WTC11 (cell line): ENCODE results near the gene ALK. TPM values are rescaled to one million over a fixed set of nuclear protein-coding genes. Genes with fewer than 3 reads are reported as not detected.

Experiments used
- ATAC-seq: fragments of 200-7000 bp; cut with Tn5 transposase; 2 replicates; pipeline ENCODE4 v1.10.0; 2021; ENCODE audit warnings: mild to moderate bottlenecking, moderate library complexity
- CTCF ChIA-PET: fragments of 300-600 bp; sonication (Branson Sonifier 250); formaldehyde crosslinking; loops from one replicate; lab custom pipeline; 2021; ENCODE audit warnings: antibody characterized with exemption; lab: Charles Lee
- POLR2A ChIA-PET: fragments of 350-600 bp; sonication (Branson Sonifier 250); formaldehyde crosslinking; loops from one replicate; lab custom pipeline; 2021; ENCODE audit warnings: antibody characterized with exemption; lab: Charles Lee
- DNase-seq: peaks from one replicate; pipeline ENCODE4 v3.0.0; 2021; ENCODE audit warnings: low spot score
- H3K27ac Mint-ChIP-seq: 2 replicates; pipeline ENCODE4 v1.8.0; 2021; ENCODE audit warnings: mixed read lengths
- H3K27me3 Mint-ChIP-seq: 2 replicates; pipeline ENCODE4 v1.8.0; 2021; ENCODE audit warnings: low read depth, mild to moderate bottlenecking, moderate library complexity, mixed read lengths
- H3K36me3 Mint-ChIP-seq: 2 replicates; pipeline ENCODE4 v1.8.0; 2021; ENCODE audit warnings: mixed read lengths
- H3K4me1 Mint-ChIP-seq: 2 replicates; pipeline ENCODE4 v1.8.0; 2022; ENCODE audit warnings: mixed read lengths
- H3K4me3 Mint-ChIP-seq: 2 replicates; pipeline ENCODE4 v1.8.0; 2021; ENCODE audit warnings: mild to moderate bottlenecking, moderate library complexity, mixed read lengths
- H3K9me3 Mint-ChIP-seq: 2 replicates; pipeline ENCODE4 v1.8.0; 2021; ENCODE audit warnings: mixed read lengths
- ATF2 ChIP-seq: sonication (generic); formaldehyde crosslinking; IDR thresholded peaks from 2 replicates; pipeline ENCODE4 v1.8.1; 2022; ENCODE audit warnings: low read depth, missing genetic modification reagents, borderline replicate concordance
- CTCF ChIP-seq: fragments of 200-600 bp; IDR thresholded peaks from 2 replicates; pipeline ENCODE4 v1.8.0; 2022; ENCODE audit warnings: antibody characterized with exemption
- E2F4 ChIP-seq: sonication (generic); formaldehyde crosslinking; IDR thresholded peaks from 2 replicates; pipeline ENCODE4 v1.8.1; 2022; ENCODE audit warnings: low read depth, mild to moderate bottlenecking, moderate library complexity, missing genetic modification reagents, borderline replicate concordance
- EMX1 ChIP-seq: fragments of 250-450 bp; sonication (Bioruptor Pico); IDR thresholded peaks from 2 replicates; pipeline ENCODE4 v1.8.0; 2021; ENCODE audit warnings: mild to moderate bottlenecking
- ETV6 ChIP-seq: sonication (generic); formaldehyde crosslinking; IDR thresholded peaks from 2 replicates; pipeline ENCODE4 v1.8.1; 2022; ENCODE audit warnings: mild to moderate bottlenecking, missing genetic modification reagents
- FOXP4 ChIP-seq: sonication (generic); formaldehyde crosslinking; IDR thresholded peaks from 2 replicates; pipeline ENCODE4 v1.8.0; 2022; ENCODE audit warnings: mild to moderate bottlenecking, missing genetic modification reagents
- JUN ChIP-seq: sonication (generic); formaldehyde crosslinking; IDR thresholded peaks from 2 replicates; pipeline ENCODE4 v1.8.0; 2023; ENCODE audit warnings: mild to moderate bottlenecking, missing genetic modification reagents
- KAT7 ChIP-seq: sonication (generic); formaldehyde crosslinking; IDR thresholded peaks from 2 replicates; pipeline ENCODE4 v1.8.1; 2023; ENCODE audit warnings: missing genetic modification reagents, mild to moderate bottlenecking, borderline replicate concordance
- MXD4 ChIP-seq: fragments of 250-450 bp; sonication (Bioruptor Pico); IDR thresholded peaks from 2 replicates; pipeline ENCODE4 v1.8.0; 2021; ENCODE audit warnings: mild to moderate bottlenecking, moderate library complexity, borderline replicate concordance
- NFATC4 ChIP-seq: fragments of 250-450 bp; sonication (Bioruptor Pico); IDR thresholded peaks from 2 replicates; pipeline ENCODE4 v1.9.0; 2021; ENCODE audit warnings: mild to moderate bottlenecking
- NFYB ChIP-seq: sonication (generic); formaldehyde crosslinking; conservative IDR thresholded peaks from 2 replicates; pipeline ENCODE4 v1.8.0; 2022; ENCODE audit warnings: low read depth, missing genetic modification reagents
- ZBTB21 ChIP-seq: sonication (generic); formaldehyde crosslinking; IDR thresholded peaks from 2 replicates; pipeline ENCODE4 v1.8.1; 2023; ENCODE audit warnings: mild to moderate bottlenecking, missing genetic modification reagents, borderline replicate concordance
- ZNF263 ChIP-seq: sonication (generic); formaldehyde crosslinking; IDR thresholded peaks from 2 replicates; pipeline ENCODE4 v1.8.1; 2022; ENCODE audit warnings: low read depth, mild to moderate bottlenecking, moderate library complexity, missing genetic modification reagents
- ZNF396 ChIP-seq: fragments of 250-450 bp; sonication (Bioruptor Pico); IDR thresholded peaks from 2 replicates; pipeline ENCODE4 v1.8.0; 2021; ENCODE audit warnings: mild to moderate bottlenecking, moderate library complexity, borderline replicate concordance
- total RNA-seq: library from RNA; stranded (reverse); gene quantifications from 3 replicates; pipeline ENCODE4 v1.2.3, GENCODE V29; 2021
- TF ChIP-seq, protein P1 (sequence below): sonication (generic); formaldehyde crosslinking; IDR thresholded peaks from 2 replicates; pipeline ENCODE4 v1.8.0; 2022; ENCODE audit warnings: mild to moderate bottlenecking, missing genetic modification reagents
- TF ChIP-seq, protein P2 (sequence below): fragments of 250-450 bp; sonication (Bioruptor Pico); IDR thresholded peaks from 2 replicates; pipeline ENCODE4 v1.9.0; 2021; ENCODE audit warnings: mild to moderate bottlenecking, borderline replicate concordance
- TF ChIP-seq, protein P3 (sequence below): fragments of 250-450 bp; sonication (Bioruptor Pico); IDR thresholded peaks from 2 replicates; pipeline ENCODE4 v1.9.0; 2021; ENCODE audit warnings: mild to moderate bottlenecking

The ALK gene
- total RNA-seq, 1 experiment from 2014 or later: not detected

DNA sequence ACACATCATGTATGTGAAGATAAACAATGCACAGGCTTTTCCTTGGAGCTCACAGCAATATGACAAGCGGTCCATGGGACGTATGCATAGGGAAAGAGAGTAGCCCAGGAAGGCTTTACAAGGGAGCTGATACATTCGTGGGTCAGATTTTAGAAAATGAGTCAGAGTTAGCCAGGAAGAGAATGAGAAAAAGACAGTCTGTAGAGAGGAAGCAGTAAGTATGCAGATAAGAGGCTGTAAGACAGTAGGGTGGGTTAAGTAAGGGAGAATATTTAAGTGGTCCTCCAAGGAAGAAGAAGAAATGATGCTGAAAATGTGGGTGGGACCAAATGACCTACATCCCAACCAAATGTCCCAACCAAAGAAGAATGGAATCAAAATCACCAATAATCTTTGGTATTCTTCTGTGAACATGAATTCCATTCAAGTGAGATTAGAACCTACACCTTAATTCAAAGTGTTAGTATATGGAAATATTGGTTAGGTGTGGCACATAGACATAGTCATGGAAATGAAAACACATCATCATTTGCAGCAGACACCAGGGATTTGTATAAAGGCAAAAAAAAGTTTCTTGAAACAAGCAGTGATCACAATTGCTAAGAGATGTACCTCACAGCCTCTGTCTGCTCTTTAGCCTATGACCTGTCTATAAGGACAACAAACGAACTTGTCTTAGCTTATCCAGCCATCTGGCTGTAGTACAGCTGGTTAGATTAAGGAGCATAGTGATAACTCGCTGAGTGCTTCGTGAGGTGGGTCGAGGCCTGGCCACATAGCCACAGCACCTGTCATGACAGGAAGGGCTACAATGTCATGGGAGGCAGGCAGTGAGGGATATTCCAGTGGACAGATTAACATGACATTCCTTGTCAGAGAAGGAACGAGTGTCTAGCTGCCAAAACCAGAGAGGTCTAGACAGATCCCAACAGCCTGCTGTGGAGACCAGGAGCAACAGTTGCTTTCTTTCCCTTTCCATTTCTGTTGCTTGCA, 133.6 kb downstream of the ALK start:
- ATAC-seq: no peak
- 0 out of 2 replicates have a peak, but pooled peaks cover 4% of the 10 kb centered on the region for H3K36me3 Mint-ChIP-seq
- H3K9me3 Mint-ChIP-seq: peaks cover 8% of the 10 kb centered on the region
- H3K27ac Mint-ChIP-seq: no peak overlapping the region
- POLR2A ChIA-PET: no interaction called here
- H3K4me3 Mint-ChIP-seq: no peak overlapping the region
- no peaks in the 10 kb centered on the region for H3K27me3 Mint-ChIP-seq
- CTCF ChIA-PET: no interaction called here
- peaks cover 6% of the 10 kb centered on the region for H3K4me1 Mint-ChIP-seq
- TF ChIP-seq, protein P1, sequence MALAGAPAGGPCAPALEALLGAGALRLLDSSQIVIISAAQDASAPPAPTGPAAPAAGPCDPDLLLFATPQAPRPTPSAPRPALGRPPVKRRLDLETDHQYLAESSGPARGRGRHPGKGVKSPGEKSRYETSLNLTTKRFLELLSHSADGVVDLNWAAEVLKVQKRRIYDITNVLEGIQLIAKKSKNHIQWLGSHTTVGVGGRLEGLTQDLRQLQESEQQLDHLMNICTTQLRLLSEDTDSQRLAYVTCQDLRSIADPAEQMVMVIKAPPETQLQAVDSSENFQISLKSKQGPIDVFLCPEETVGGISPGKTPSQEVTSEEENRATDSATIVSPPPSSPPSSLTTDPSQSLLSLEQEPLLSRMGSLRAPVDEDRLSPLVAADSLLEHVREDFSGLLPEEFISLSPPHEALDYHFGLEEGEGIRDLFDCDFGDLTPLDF: no peak
- TF ChIP-seq, all 79 proteins: peak for 0
- no peak for DNase-seq

DNA sequence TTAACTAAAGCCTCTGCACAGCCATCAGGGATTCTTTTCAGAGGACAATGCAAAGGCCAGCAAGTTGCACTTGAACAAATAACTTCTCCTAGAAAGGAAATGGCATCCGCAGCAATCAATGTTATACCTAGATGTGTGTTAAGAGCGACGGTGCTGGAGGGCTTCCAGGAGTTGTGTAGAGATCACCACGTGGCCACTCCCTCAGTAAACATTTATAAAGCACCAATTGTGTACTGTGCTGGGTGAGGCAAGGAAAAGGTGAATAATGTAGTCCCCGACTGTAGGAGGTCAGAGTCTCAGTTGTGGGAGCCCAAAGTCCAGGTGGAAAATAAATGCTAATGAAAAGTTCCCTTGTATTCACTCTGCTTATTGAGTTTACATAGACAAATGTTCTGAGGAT, 135.0 kb downstream of the ALK start:
- ATAC-seq (no peak), DNase-seq (no peak)
- Mint-ChIP-seq H3K36me3 (0 out of 2 replicates have a peak, but pooled peaks cover 4% of the 10 kb centered on the region), H3K9me3 (peaks cover 5% of the 10 kb centered on the region), H3K4me1 (peaks cover 12% of the 10 kb centered on the region), H3K4me3 (no peak overlapping the region), H3K27ac (no peak overlapping the region), H3K27me3 (no peaks in the 10 kb centered on the region)
- ChIA-PET POLR2A (no interaction called here), CTCF (no interaction called here)
- TF ChIP-seq NFATC4 (no peak), JUN (no peak), FOXP4 (no peak), ATF2 (no peak), EMX1 (no peak), ZNF396 (CRISPR knock-in tag) (no peak), CTCF (no peak), NFYB (CRISPR knock-in tag) (no peak), KAT7 (CRISPR knock-in tag) (no peak), E2F4 (CRISPR knock-in tag) (no peak), ZBTB21 (no peak), ETV6 (CRISPR knock-in tag) (no peak), MXD4 (CRISPR knock-in tag) (no peak), ZNF263 (no peak)
- TF ChIP-seq, protein P2, sequence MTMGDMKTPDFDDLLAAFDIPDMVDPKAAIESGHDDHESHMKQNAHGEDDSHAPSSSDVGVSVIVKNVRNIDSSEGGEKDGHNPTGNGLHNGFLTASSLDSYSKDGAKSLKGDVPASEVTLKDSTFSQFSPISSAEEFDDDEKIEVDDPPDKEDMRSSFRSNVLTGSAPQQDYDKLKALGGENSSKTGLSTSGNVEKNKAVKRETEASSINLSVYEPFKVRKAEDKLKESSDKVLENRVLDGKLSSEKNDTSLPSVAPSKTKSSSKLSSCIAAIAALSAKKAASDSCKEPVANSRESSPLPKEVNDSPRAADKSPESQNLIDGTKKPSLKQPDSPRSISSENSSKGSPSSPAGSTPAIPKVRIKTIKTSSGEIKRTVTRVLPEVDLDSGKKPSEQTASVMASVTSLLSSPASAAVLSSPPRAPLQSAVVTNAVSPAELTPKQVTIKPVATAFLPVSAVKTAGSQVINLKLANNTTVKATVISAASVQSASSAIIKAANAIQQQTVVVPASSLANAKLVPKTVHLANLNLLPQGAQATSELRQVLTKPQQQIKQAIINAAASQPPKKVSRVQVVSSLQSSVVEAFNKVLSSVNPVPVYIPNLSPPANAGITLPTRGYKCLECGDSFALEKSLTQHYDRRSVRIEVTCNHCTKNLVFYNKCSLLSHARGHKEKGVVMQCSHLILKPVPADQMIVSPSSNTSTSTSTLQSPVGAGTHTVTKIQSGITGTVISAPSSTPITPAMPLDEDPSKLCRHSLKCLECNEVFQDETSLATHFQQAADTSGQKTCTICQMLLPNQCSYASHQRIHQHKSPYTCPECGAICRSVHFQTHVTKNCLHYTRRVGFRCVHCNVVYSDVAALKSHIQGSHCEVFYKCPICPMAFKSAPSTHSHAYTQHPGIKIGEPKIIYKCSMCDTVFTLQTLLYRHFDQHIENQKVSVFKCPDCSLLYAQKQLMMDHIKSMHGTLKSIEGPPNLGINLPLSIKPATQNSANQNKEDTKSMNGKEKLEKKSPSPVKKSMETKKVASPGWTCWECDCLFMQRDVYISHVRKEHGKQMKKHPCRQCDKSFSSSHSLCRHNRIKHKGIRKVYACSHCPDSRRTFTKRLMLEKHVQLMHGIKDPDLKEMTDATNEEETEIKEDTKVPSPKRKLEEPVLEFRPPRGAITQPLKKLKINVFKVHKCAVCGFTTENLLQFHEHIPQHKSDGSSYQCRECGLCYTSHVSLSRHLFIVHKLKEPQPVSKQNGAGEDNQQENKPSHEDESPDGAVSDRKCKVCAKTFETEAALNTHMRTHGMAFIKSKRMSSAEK (CRISPR knock-in tag): no peak
- TF ChIP-seq, protein P3, sequence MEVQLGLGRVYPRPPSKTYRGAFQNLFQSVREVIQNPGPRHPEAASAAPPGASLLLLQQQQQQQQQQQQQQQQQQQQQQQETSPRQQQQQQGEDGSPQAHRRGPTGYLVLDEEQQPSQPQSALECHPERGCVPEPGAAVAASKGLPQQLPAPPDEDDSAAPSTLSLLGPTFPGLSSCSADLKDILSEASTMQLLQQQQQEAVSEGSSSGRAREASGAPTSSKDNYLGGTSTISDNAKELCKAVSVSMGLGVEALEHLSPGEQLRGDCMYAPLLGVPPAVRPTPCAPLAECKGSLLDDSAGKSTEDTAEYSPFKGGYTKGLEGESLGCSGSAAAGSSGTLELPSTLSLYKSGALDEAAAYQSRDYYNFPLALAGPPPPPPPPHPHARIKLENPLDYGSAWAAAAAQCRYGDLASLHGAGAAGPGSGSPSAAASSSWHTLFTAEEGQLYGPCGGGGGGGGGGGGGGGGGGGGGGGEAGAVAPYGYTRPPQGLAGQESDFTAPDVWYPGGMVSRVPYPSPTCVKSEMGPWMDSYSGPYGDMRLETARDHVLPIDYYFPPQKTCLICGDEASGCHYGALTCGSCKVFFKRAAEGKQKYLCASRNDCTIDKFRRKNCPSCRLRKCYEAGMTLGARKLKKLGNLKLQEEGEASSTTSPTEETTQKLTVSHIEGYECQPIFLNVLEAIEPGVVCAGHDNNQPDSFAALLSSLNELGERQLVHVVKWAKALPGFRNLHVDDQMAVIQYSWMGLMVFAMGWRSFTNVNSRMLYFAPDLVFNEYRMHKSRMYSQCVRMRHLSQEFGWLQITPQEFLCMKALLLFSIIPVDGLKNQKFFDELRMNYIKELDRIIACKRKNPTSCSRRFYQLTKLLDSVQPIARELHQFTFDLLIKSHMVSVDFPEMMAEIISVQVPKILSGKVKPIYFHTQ (CRISPR knock-in tag): no peak
